Measurements from ENCODE around the gene KRT23. TPM values are rescaled to one million over a fixed set of nuclear protein-coding genes. Genes with fewer than 3 reads are reported as not detected.
"Not testable (repeated sequence)": the region's sequence is repeated elsewhere in the genome, so short reads cannot be mapped to it uniquely, and the experiment has no call there.

KRT23 gene
- total RNA-seq, 1 experiment from 2014 or later, result not detected

- in situ Hi-C loops (cut with HindIII; ENCODE audit: low pct_unique_long_range_greater_than_20kb, low sequenced_read_pairs); DNase-seq (ENCODE audit: low read depth, low spot score): not testable (repeated sequence)
Measured at GRCh38 chr17:40917116-40917515, 20.3 kb downstream of the KRT23 start.

- peak; percentile 30 for DNase-seq (ENCODE audit: low read depth, low spot score)
- in situ Hi-C loops (cut with HindIII; ENCODE audit: low pct_unique_long_range_greater_than_20kb, low sequenced_read_pairs), result no loop called here
Measured at GRCh38 chr17:40916366-40916765, 21.1 kb downstream of the KRT23 start.

DNA sequence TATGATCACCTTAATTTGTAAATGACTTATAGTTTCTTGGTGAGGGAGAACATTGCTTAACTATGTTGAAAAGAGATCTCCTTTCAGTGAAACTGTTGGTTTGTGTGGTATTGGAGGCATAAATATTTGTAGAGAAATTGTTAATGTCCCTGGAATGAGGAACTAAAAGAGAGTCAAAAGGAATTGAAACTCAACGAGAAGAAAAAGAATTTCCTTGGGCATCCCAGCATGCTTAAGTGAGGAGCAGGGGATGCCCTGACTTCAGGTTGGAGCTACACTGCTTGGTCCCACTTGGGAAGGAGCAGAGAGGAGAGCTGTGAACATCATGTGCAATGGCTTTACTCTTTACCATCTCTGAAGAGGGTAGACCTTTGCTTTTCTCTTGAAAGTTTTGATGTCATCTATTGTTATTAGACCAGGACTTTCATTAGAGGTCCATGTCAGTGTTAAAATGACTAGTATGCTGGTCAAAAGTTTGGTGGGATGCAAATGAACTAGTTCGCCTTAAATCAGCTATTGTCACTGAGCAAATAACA, 21.7 kb downstream of the KRT23 start:
- no peak for DNase-seq (ENCODE audit: low read depth, low spot score)
- in situ Hi-C loops (cut with HindIII; ENCODE audit: low pct_unique_long_range_greater_than_20kb, low sequenced_read_pairs), result no loop called here

- in situ Hi-C loops (cut with HindIII; ENCODE audit: low pct_unique_long_range_greater_than_20kb, low sequenced_read_pairs), result no loop called here
- DNase-seq (ENCODE audit: low read depth, low spot score), result no peak
Measured at GRCh38 chr17:40915199-40915661, 22.2 kb downstream of the KRT23 start.

DNA sequence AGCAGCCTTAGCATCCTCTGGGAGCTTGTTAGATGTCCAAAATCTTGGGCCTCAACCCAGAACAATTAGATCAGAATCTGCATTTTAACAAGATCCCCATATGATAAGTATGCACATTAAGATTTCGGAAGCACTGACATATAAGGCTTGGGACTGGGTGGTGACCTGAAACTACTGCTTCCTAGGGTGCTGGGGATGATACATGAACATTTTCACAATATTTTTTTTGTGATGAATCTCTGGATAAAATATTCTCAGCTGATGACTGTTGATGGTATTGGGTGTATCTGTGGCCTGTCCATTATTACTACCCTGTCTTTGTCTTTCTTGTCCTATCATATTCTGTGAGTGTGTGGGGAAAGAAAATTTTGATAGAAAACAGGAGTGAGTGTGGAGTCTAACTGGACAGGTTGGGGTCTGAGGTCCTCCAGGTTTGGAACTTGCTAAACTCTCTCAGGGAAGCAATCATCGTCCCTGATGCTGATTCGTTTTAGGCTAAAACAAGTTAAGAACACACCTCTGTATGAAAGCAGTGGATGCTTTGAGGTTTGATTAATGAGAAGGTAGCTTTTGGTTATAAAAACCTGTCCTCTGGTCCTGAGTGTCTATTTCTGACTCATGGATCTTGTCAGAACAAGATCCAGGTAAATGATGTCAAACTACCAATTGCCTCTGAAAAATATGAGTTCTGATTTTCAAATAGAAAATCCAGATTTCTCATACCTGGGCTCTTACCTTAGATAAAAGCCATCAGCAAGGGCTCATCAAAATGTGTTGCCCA, 23.2 kb downstream of the KRT23 start:
- in situ Hi-C loops (cut with HindIII; ENCODE audit: low pct_unique_long_range_greater_than_20kb, low sequenced_read_pairs), result no loop called here

GRCh38 chr17:40912486-40913210, 24.8 kb downstream of the KRT23 start:
- in situ Hi-C loops (cut with HindIII; ENCODE audit: low pct_unique_long_range_greater_than_20kb, low sequenced_read_pairs), result no loop called here
- DNase-seq (ENCODE audit: low read depth, low spot score), result no peak

More for the DNA sequence above, 23.2 kb downstream of the KRT23 start:
- no peak for DNase-seq (ENCODE audit: low read depth, low spot score)

DNA sequence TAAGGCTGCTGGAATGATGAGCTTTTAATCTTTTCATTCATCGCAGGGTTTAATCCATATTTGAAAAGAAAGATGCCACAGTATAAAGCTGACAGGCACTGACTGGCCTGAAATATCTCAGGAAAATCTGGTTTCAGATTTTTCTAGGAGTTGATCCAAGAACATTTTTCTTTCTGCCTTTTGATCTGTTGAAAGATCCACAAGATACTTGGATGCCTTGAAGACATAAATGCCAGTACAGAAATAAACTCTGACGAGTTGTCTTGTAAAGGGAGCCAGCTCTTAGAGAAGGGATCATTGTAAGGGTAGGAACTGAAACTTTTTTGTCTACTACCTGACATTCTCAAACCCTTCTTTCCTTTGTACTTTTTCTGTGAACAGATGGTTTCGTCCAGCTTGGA, 27.0 kb downstream of the KRT23 start:
- peak; percentile 43 for DNase-seq (ENCODE audit: low read depth, low spot score)

DNA sequence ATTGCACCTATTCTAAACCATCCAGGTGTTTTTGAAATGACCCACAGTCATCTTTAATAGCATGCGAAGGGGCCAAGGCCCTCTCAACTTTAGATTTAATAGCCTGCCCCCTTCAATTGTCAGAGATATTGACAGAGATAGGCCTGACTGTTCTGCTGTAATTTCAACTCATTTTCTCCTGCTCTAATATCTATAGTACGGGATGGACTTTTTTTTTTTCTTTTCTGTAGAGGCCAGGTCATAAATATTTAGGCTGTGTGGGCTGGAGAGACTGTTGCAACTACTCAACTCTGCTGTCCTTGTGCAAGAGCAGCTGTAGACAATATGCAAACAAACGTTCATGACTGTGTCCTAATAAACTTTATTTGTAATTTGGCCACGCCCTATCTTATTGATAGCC, 27.7 kb downstream of the KRT23 start:
- in situ Hi-C loops (cut with HindIII; ENCODE audit: low pct_unique_long_range_greater_than_20kb, low sequenced_read_pairs), result no loop called here
- DNase-seq (ENCODE audit: low read depth, low spot score), result no peak

More for the DNA sequence above, 27.0 kb downstream of the KRT23 start:
- in situ Hi-C loops (cut with HindIII; ENCODE audit: low pct_unique_long_range_greater_than_20kb, low sequenced_read_pairs), result no loop called here

GRCh38 chr17:40909351-40909750, 28.1 kb downstream of the KRT23 start:
- DNase-seq (ENCODE audit: low read depth, low spot score), result peak; percentile 89
- in situ Hi-C loops (cut with HindIII; ENCODE audit: low pct_unique_long_range_greater_than_20kb, low sequenced_read_pairs), result no loop called here

DNA sequence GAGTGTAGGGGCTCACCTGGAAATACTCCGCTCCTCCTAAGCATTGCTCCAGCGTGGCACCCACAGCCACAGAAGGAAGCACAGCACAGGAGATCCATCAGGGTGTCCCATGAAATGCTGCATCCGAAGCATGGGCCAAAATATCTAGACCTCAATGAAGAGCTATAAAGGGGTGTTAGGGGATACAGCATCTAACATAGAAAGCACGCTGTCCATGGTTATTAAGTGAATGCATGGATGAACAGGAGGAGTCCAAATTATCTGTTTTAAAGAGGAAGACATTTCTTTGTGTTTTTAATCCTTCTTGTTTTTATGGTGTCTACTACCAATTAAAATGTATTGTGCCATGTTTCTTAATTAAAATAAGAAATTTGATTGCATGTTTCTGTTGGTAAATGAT, 30.8 kb downstream of the KRT23 start:
- no peak for DNase-seq (ENCODE audit: low read depth, low spot score)
- in situ Hi-C loops (cut with HindIII; ENCODE audit: low pct_unique_long_range_greater_than_20kb, low sequenced_read_pairs), result no loop called here

- no peak for DNase-seq (ENCODE audit: low read depth, low spot score)
- in situ Hi-C loops (cut with HindIII; ENCODE audit: low pct_unique_long_range_greater_than_20kb, low sequenced_read_pairs), result no loop called here
Measured at GRCh38 chr17:40905370-40905769, 32.1 kb downstream of the KRT23 start.

- DNase-seq (ENCODE audit: low read depth, low spot score), result no peak
Measured at GRCh38 chr17:40903129-40903847, 34.2 kb downstream of the KRT23 start.

DNA sequence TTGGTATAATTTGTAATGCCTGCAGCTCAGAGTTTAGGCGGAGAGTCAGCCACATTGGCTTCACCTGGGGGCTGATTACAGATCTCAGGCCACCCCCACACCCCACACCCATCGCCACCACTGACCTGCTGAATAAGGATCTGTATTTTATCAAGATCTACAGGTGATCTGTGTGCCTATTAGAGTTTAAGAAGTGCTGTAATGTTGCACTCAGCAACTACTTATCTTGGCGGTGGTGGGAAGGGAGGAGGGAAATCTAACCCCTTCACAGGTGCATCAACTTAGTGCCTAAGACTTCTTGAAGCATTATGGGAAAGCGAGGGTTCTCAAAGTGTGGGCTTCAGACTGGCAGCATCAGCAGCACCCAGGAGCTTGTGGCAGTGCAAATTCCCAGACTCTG, 34.9 kb downstream of the KRT23 start:
- no peak for DNase-seq (ENCODE audit: low read depth, low spot score)
- in situ Hi-C loops (cut with HindIII; ENCODE audit: low pct_unique_long_range_greater_than_20kb, low sequenced_read_pairs), result no loop called here

More at GRCh38 chr17:40903129-40903847, 34.2 kb downstream of the KRT23 start:
- in situ Hi-C loops (cut with HindIII; ENCODE audit: low pct_unique_long_range_greater_than_20kb, low sequenced_read_pairs), result no loop called here

GRCh38 chr17:40901981-40902474, 35.4 kb downstream of the KRT23 start:
- in situ Hi-C loops (cut with HindIII; ENCODE audit: low pct_unique_long_range_greater_than_20kb, low sequenced_read_pairs), result no loop called here
- DNase-seq (ENCODE audit: low read depth, low spot score), result no peak

- DNase-seq (ENCODE audit: low read depth, low spot score), result no peak
- in situ Hi-C loops (cut with HindIII; ENCODE audit: low pct_unique_long_range_greater_than_20kb, low sequenced_read_pairs), result no loop called here
Measured at GRCh38 chr17:40900809-40901356, 36.6 kb downstream of the KRT23 start.

DNA sequence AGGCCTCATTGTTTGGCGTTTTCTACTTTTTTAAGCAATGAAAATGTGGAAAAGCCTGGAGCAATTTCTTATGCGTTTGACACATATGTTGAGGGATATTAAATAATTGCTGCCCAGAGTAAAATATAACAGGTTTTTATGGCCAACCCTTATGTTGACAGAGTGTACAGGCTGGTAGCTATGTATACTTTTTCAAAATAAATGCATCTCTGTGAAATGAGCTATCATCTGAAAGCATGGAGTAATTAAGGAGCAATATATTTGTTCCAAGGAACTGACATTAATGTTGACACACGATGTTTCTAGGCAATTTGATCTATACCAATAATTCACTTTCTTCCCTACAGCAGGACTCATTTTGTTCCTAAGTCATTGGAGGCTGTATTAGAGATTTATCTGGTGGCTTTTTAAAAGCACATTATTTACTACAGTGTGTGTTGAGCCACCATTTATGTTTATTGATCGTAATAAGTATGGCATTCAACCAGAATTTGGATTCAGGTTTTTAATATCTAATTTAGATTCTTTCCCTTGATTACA, 40.5 kb downstream of the KRT23 start:
- in situ Hi-C loops (cut with HindIII; ENCODE audit: low pct_unique_long_range_greater_than_20kb, low sequenced_read_pairs), result no loop called here
- no peak for DNase-seq (ENCODE audit: low read depth, low spot score)

GRCh38 chr17:40895106-40895730, 42.2 kb downstream of the KRT23 start:
- no peak for DNase-seq (ENCODE audit: low read depth, low spot score)
- in situ Hi-C loops (cut with HindIII; ENCODE audit: low pct_unique_long_range_greater_than_20kb, low sequenced_read_pairs), result no loop called here
